Activated CD4-positive, alpha-beta T cell treated with anti-CD3 and anti-CD28 coated beads for 36 hours (primary cell): ENCODE measurements around the gene TTLL10. TPM values are rescaled to one million over a fixed set of nuclear protein-coding genes. Genes with fewer than 3 reads are reported as not detected.
"Not testable (repeated sequence)": the region's sequence is repeated elsewhere in the genome, so short reads cannot be mapped to it uniquely, and the experiment has no call there.

Experiments
- ATAC-seq: fragments of 200-7000 bp; cut with Tn5 transposase; one replicate; pipeline ENCODE4 v1.10.0; 2021; ENCODE audit warnings: mild to moderate bottlenecking, moderate library complexity
- CTCF ChIA-PET: fragments of 350-600 bp; sonication (Branson Sonifier 250); formaldehyde crosslinking; loops from one replicate; lab custom pipeline; 2021; ENCODE audit warnings: antibody characterized with exemption; lab: Charles Lee
- POLR2A ChIA-PET: fragments of 350-600 bp; sonication (Branson Sonifier 250); formaldehyde crosslinking; loops from one replicate; lab custom pipeline; 2021; ENCODE audit warnings: antibody characterized with exemption, inconsistent platforms; lab: Charles Lee
- DNase-seq: peaks from one replicate; pipeline ENCODE4 v3.0.0-alpha.2; 2020
- H3K27ac Mint-ChIP-seq: one replicate; pipeline ENCODE4 v1.8.0; 2021; ENCODE audit warnings: mixed read lengths
- H3K27me3 Mint-ChIP-seq: one replicate; pipeline ENCODE4 v1.8.0; 2021; ENCODE audit warnings: mixed read lengths
- H3K36me3 Mint-ChIP-seq: one replicate; pipeline ENCODE4 v1.8.0; 2021; ENCODE audit warnings: low read depth, mixed read lengths
- H3K4me1 Mint-ChIP-seq: one replicate; pipeline ENCODE4 v1.8.0; 2021; ENCODE audit warnings: mixed read lengths
- H3K4me3 Mint-ChIP-seq: one replicate; pipeline ENCODE4 v1.8.0; 2021; ENCODE audit warnings: mild to moderate bottlenecking, moderate library complexity, mixed read lengths
- H3K9me3 Mint-ChIP-seq: one replicate; pipeline ENCODE4 v1.8.0; 2021; ENCODE audit warnings: low read depth, mixed read lengths
- intact Hi-C, 2 experiments: fragments of 100-400 bp; cut with DNase I in 1 of 2; cut with micrococcal nuclease in 1 of 2; formaldehyde crosslinking; loops; one replicate each; pipeline versions ENCODE4 v1.14.2 to v1.15.1; 2022 to 2024; cut with DNase I, micrococcal nuclease
- total RNA-seq, 2 experiments: library from RNA; stranded (reverse); gene quantifications; one replicate each; pipeline ENCODE4 v1.2.3, GENCODE V29; 2021

The TTLL10 gene
- total RNA-seq, 2 experiments from 2014 or later, result not detected

GRCh38 chr1:1183221-1183747 lies 9.6 kb downstream of the TTLL10 start:
- H3K27me3 Mint-ChIP-seq, result peaks cover 2% of the 10 kb centered on the region
- POLR2A ChIA-PET, result no interaction called here
- intact Hi-C loops, result no loop called here
- no peak for ATAC-seq
- DNase-seq, result no peak
- H3K9me3 Mint-ChIP-seq, result no peaks in the 10 kb centered on the region
- no peaks in the 10 kb centered on the region for H3K4me1 Mint-ChIP-seq
- H3K36me3 Mint-ChIP-seq, result no peaks in the 10 kb centered on the region
- H3K27ac Mint-ChIP-seq, result no peak overlapping the region
- CTCF ChIA-PET, result no interaction called here
- no peak overlapping the region for H3K4me3 Mint-ChIP-seq

DNA sequence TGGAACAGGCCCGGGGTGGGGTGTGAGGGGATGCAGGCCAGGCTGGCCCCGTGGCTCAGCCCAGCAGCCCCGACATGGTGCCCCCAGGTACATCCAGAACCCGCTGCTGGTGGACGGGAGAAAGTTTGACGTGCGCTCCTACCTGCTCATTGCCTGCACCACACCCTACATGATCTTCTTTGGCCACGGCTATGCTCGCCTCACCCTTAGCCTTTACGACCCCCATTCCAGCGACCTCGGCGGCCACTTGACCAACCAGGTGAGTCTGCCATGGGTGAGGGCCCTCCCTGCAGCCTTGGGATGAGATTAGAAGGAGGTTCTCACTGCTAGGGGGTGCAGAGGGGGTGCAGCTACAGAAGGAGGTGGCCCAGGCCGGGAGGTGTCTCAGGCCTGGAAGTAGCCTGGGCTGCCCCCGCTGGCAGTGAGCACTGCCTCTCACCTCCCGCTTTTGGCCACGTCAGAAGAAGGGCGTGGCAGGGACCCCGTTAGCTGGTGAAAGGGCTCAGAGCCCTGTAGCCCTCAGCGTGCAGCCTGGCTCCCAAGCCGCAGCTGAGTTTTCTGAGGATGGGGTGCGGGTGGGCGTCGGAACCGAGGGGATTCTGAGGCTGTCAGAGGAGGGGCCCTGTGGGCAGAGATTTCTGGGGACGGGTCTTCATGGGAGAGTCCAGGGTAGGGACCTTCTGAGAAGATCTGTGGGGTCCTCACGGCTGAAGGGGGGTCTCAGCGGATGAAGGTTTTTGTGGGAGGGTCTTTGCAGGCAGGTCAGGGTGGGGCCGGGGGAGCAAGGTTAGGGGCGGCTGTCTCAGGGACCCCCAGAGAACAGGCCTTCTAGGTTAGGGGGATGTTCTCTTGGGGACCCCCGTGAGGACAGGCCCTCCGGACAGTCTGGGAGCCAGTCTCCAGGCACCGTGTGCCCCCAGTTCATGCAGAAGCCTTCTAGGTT lies 10.4 kb downstream of the TTLL10 start:
- Mint-ChIP-seq H3K27ac (no peak overlapping the region), H3K36me3 (no peaks in the 10 kb centered on the region), H3K9me3 (no peaks in the 10 kb centered on the region), H3K4me1 (no peaks in the 10 kb centered on the region), H3K4me3 (no peak overlapping the region), H3K27me3 (peaks cover 2% of the 10 kb centered on the region)
- ChIA-PET CTCF (no interaction called here), POLR2A (no interaction called here)
- DNase-seq, result no peak
- intact Hi-C loops, result no loop called here
- ATAC-seq, result no peak

- Mint-ChIP-seq H3K27me3 (peaks cover 2% of the 10 kb centered on the region), H3K4me3 (no peak overlapping the region), H3K4me1 (no peaks in the 10 kb centered on the region), H3K36me3 (no peaks in the 10 kb centered on the region), H3K9me3 (no peaks in the 10 kb centered on the region), H3K27ac (no peak overlapping the region)
- DNase-seq (no peak), ATAC-seq (no peak)
- ChIA-PET CTCF (no interaction called here), POLR2A (no interaction called here)
- intact Hi-C loops, result no loop called here
Measured at GRCh38 chr1:1185101-1185765, 11.6 kb downstream of the TTLL10 start.

GRCh38 chr1:1187938-1188337 lies 14.3 kb downstream of the TTLL10 start:
- ChIA-PET CTCF (no interaction called here), POLR2A (interaction anchor here (0.6 to 0.7 kb wide), 3 partner anchors 14 to 97 kb away, joined by 3 to 6 read pairs (median 5); partner anchors contain the start of gene TTLL10)
- Mint-ChIP-seq H3K27ac (no peak overlapping the region), H3K9me3 (no peaks in the 10 kb centered on the region), H3K36me3 (no peaks in the 10 kb centered on the region), H3K27me3 (peaks cover 2% of the 10 kb centered on the region), H3K4me3 (no peak overlapping the region), H3K4me1 (no peaks in the 10 kb centered on the region)
- ATAC-seq (no peak), DNase-seq (no peak)
- intact Hi-C loops, result no loop called here

DNA sequence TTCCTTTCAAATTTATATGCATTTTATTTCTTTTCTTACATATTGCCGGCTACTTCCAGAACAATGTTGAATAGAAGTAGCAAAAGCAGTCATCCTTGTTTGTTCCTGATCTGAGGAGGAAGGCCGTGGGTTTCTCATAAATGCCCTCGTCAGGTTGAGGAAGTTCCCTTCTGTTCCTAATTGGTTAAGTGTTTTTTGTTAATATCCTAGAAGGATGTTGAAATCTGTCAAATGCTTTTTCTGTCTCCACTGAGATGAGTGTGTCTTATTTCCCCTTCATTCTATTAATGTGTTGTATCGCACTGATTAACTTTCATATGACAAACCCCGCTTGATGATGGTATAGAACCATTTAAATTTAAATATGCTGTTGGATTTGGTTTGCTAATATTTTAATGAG lies 15.4 kb downstream of the TTLL10 start:
- ATAC-seq (no peak), DNase-seq (no peak)
- peaks cover under 1% of the 10 kb centered on the region for H3K9me3 Mint-ChIP-seq
- no peaks in the 10 kb centered on the region for H3K36me3 Mint-ChIP-seq
- H3K4me3 Mint-ChIP-seq, result no peak overlapping the region
- H3K27me3 Mint-ChIP-seq, result no peaks in the 10 kb centered on the region
- POLR2A ChIA-PET, result no interaction called here
- no peak overlapping the region for H3K27ac Mint-ChIP-seq
- no peaks in the 10 kb centered on the region for H3K4me1 Mint-ChIP-seq
- intact Hi-C loops, result no loop called here
- CTCF ChIA-PET, result no interaction called here

- Mint-ChIP-seq H3K4me1 (peaks cover 2% of the 10 kb centered on the region), H3K36me3 (peaks cover 2% of the 10 kb centered on the region), H3K27me3 (no peaks in the 10 kb centered on the region), H3K27ac (no peak overlapping the region), H3K9me3 (peaks cover 10% of the 10 kb centered on the region), H3K4me3 (no peak overlapping the region)
- DNase-seq, result no peak
- ChIA-PET POLR2A (no interaction called here), CTCF (no interaction called here)
- intact Hi-C loops, result no loop called here
- ATAC-seq, result no peak
Measured at GRCh38 chr1:1191734-1192133, 18.1 kb downstream of the TTLL10 start.

- peaks cover 2% of the 10 kb centered on the region for H3K36me3 Mint-ChIP-seq
- POLR2A ChIA-PET, result no interaction called here
- peaks cover 5% of the 10 kb centered on the region for H3K4me1 Mint-ChIP-seq
- intact Hi-C loops, result no loop called here
- no peak for DNase-seq
- no peak overlapping the region for H3K4me3 Mint-ChIP-seq
- ATAC-seq, result no peak
- H3K27ac Mint-ChIP-seq, result no peak overlapping the region
- H3K27me3 Mint-ChIP-seq, result no peaks in the 10 kb centered on the region
- CTCF ChIA-PET, result interaction anchor here (0.6 kb wide), 1 partner anchor 210 kb away, joined by 3 read pairs; no protein-coding TSS in a partner anchor
- peaks cover 10% of the 10 kb centered on the region for H3K9me3 Mint-ChIP-seq
Measured at GRCh38 chr1:1194723-1195122, 21.0 kb downstream of the TTLL10 start.

DNA sequence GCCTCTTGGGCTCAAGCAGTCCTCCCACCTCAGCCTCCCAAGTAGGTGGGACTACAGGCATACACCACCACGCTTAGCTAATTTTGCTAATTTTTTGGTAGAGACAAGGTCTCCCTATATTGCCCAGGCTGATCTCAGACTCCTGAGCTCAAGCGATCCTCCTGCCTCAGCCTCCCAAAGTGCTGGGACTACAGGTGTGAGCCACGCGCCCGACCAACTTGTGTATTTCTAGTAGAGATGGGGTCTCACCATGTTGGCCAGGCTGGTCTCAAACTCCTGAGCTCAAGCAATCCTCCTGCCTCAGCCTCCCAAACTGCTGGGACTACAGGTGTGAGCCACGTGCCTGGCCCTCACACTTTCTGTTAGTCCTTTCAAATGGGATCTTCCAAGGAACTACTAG lies 22.0 kb downstream of the TTLL10 start:
- H3K27ac Mint-ChIP-seq, H3K4me3 Mint-ChIP-seq, ATAC-seq, intact Hi-C loops, H3K36me3 Mint-ChIP-seq, DNase-seq, CTCF ChIA-PET, POLR2A ChIA-PET, H3K27me3 Mint-ChIP-seq: not testable (repeated sequence)
- peaks cover 14% of the 10 kb centered on the region for H3K4me1 Mint-ChIP-seq
- peaks cover 10% of the 10 kb centered on the region for H3K9me3 Mint-ChIP-seq

DNA sequence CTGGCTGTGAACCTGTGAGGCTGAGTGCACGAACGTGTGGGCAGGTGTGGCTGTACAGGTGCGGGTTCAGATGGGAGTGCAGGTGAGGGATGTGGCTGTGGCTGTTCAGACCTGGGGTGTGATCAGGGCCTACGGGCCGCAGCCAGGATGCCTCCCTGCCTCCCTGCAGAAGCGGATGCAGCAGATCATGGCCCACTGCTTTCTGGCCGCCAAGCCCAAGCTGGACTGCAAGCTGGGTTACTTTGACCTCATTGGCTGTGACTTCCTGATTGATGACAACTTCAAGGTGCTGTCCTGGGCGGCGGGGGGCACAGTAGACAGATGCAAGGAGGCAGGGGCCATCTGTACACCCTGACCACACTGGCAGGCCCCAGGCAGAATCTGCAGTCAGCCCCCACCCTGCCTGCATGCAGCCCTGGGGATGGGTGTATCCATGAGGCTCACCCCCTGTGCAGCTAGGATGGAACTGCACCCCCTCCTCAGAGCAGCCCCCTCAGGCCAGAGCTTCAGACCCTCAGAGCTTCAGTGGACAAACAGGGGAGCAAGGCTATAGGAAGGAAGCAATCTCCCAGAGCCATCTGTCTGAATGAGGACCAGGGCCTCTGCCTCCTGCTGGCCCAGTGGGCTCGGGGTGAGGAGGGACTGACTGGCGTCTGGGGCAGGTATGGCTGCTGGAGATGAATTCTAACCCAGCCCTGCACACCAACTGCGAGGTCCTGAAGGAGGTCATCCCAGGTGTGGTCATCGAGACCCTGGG lies 22.9 kb downstream of the TTLL10 start:
- H3K27ac Mint-ChIP-seq, result no peak overlapping the region
- POLR2A ChIA-PET, result interaction anchor here (0.6 kb wide), 1 partner anchor 55 kb away, joined by 8 read pairs; no protein-coding TSS in a partner anchor
- no peak for ATAC-seq

GRCh38 chr1:1197188-1197500 lies 23.5 kb downstream of the TTLL10 start:
- peaks cover 14% of the 10 kb centered on the region for H3K4me1 Mint-ChIP-seq
- no peaks in the 10 kb centered on the region for H3K27me3 Mint-ChIP-seq
- no peak for ATAC-seq
- H3K36me3 Mint-ChIP-seq, result peaks cover 2% of the 10 kb centered on the region
- no peak overlapping the region for H3K27ac Mint-ChIP-seq
- no peak overlapping the region for H3K4me3 Mint-ChIP-seq
- ChIA-PET CTCF (no interaction called here), POLR2A (no interaction called here)
- DNase-seq, result no peak
- H3K9me3 Mint-ChIP-seq, result peaks cover 10% of the 10 kb centered on the region
- intact Hi-C loops, result no loop called here

More for the DNA sequence above, 22.9 kb downstream of the TTLL10 start:
- Mint-ChIP-seq H3K27me3 (no peaks in the 10 kb centered on the region), H3K9me3 (peaks cover 10% of the 10 kb centered on the region), H3K4me1 (peaks cover 14% of the 10 kb centered on the region), H3K36me3 (peaks cover 2% of the 10 kb centered on the region), H3K4me3 (no peak overlapping the region)
- intact Hi-C loops, result no loop called here
- DNase-seq, result no peak
- CTCF ChIA-PET, result no interaction called here
